RPMI7951 (cell line): ENCODE results near the gene COX20. TPM values are rescaled to one million over a fixed set of nuclear protein-coding genes. Genes with fewer than 3 reads are reported as not detected.

ENCODE experiments used
- DNase-seq: peaks from one replicate; pipeline ENCODE4 v3.0.0-alpha.2; 2012; ENCODE audit warnings: low read depth
- total RNA-seq: library from RNA; depleted of rRNA; stranded (reverse); fragments of >200 nt; shearing (Covaris generic); gene quantifications from 2 replicates; pipeline ENCODE4 v1.2.3, GENCODE V29; 2014

The COX20 gene
- total RNA-seq, 1 experiment from 2014 or later = 50.2 TPM

GRCh38 chr1:244851546-244852231, 16.2 kb downstream of the COX20 start:
- no peak for DNase-seq

GRCh38 chr1:244852694-244853093, 17.2 kb downstream of the COX20 start:
- DNase-seq = no peak

DNA sequence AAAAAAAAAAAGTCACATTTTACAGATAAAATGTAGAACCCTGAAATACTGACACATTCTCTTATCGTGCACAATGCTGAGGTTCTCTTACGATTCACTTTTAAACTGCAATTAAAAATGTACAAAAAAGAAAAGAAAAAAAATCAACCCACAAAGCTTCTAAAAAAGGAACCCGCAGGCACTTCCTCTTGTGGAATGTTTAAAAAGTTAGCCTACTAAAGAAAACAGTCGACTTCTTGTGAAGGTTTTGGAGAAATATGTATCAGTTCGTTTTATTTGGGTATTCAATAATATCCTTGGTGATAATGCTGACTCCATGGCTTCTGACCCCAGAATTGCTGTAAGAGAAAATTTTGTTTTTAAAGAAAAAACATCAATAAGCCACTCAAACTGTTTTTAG, 18.7 kb downstream of the COX20 start:
- DNase-seq = no peak

GRCh38 chr1:244854865-244855578, 19.6 kb downstream of the COX20 start:
- DNase-seq = no peak

GRCh38 chr1:244857761-244858160, 22.3 kb downstream of the COX20 start:
- DNase-seq = no peak

- no peak for DNase-seq
Measured at GRCh38 chr1:244858357-244858756, 22.9 kb downstream of the COX20 start.

GRCh38 chr1:244860078-244860477, 24.6 kb downstream of the COX20 start:
- DNase-seq = no peak

- no peak for DNase-seq
Measured at GRCh38 chr1:244860914-244861610, 25.6 kb downstream of the COX20 start.

DNA sequence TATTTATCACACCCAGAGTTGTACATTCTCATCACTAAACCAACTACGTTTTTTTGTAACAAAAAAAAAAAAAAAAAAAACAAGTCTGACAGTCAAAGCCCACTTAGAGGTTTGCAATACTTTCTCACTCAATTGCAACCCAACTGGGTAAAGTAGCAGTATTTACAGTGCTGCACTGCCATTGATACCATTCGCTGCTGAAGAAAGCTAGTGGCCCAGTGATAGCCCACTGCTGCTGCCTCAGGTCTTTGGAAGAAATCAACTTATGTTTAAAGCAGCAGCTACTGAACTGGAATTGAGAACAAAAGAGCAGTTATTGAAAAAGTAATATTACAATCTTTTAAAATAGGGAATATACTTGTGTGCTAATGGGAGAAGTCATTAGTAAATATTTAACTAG, 26.2 kb downstream of the COX20 start:
- DNase-seq = no peak

DNA sequence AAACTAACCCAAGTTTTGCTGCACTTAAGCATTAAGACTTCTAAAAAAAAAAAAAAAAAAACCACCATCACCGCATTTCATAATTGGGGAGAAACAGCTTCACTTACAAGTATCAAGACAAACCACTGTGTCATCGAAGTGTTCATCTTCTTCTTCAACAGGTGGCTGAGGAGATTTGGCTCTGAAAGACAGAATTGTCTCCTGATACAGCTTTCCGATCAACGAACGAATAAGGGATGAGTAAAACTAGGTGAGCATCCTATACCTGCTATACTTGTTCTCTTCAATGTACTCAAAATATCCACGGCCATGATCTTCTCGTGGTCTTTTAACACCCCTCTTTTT, 26.9 kb downstream of the COX20 start:
- DNase-seq = no peak

GRCh38 chr1:244862699-244863490, 27.4 kb downstream of the COX20 start:
- DNase-seq = peak; percentile 91

- DNase-seq = no peak
Measured at GRCh38 chr1:244863491-244864252, 28.2 kb downstream of the COX20 start.

DNA sequence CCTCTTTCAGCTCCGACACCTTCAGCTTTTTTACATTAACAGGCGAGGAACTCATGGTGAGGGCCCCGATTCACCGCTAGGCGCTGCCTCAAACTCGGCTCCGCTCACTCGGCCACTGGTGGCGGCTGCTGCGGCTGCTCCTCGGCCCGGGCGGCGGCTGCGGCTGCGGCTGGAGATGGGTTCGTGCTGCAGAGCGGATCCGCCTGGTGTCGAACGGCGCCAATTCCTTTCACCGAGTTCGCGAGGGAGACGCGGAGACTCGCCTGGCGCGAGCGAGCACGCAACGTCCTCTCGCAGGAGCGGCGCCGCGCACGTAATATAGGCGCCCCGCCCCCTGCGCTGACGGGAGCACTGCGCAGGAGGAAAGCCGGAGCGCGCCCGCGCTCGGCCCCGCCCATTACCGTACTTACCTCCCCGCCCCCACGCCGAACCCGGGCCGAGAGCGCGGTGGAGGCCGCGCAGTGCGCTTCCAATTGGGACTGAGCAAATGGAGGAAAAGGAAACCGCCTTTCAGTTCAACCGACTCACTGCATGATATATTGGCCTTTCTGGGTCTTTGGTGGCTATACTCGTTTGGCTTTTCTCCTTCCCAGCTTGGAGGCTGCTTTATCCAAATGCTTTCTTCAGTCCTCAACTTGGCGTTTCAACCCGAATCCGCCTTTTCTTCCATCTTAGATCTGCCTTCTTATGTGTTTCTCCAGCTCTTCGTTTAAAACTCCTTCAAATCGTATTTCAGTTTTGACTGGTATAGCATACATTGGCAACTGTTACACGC, 29.0 kb downstream of the COX20 start, which contains the start of gene HNRNPU:
HNRNPU (minus strand) TSS at position 291 of the 775 bp plus-strand sequence; CDS start at position 55, 236 bp downstream.
- peak; percentile 94 for DNase-seq

- DNase-seq = no peak
Measured at GRCh38 chr1:244865028-244865371, 29.5 kb downstream of the COX20 start.

DNA sequence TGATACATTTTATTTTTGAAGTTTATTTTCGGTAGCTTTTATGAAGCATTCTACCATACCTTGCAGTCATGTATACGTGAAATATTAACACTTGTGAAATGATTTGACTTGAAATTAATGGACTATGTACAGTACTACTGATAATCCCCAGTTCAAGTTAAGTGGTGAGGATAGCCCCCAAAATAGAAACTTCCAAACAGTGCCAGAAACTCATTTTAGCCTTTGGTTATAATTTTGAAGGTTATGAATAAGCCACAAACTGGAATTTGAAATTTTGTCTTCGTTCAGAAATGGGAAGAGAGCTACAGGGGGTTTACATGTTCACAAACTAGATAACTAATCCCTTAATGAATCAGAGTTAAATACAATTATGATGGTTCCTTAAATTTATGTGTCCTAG, 30.4 kb downstream of the COX20 start:
- no peak for DNase-seq

DNA sequence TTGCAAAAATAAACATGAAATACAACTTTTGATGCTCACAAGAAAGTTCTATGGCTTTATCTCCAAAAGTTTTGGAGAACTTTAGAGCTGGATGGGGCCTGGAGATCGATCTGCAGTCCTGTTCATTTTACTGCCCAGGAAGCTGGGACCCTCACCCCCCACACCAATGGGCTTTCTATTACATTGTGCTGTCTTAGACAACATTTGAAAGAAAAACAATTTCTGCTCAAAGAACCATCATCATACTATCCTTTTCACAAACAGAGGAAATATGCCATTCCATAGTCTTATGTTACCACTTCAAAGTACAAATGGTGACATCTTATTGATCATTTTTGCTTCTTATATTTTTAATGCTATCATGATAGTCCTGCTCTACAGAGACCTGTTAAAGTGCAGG, 30.9 kb downstream of the COX20 start:
- DNase-seq = no peak

GRCh38 chr1:244868484-244869363, 33.3 kb downstream of the COX20 start:
- no peak for DNase-seq

GRCh38 chr1:244869364-244869827, 33.9 kb downstream of the COX20 start:
- no peak for DNase-seq

DNA sequence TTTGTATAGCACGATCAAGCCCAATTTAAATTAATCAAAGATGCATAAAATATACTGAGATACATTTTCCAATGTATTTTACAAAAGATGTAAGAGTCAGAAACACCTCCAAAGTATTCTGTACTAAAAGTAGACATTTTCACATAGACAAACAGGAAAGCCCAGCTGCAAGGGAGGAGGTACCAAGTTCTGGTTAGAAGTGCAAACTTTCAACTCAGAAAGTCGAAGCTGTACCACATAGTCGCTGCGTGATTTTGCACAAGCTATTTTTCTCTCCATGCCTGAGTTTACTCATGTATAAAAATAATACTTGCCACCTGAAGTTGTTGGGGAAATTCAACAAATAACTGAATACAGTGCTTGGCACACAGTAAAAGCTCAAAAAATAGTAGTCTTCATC, 34.5 kb downstream of the COX20 start:
- DNase-seq = no peak
